ENCODE data around the gene ANKLE2.
"Not testable (repeated sequence)": the region's sequence is repeated elsewhere in the genome, so short reads cannot be mapped to it uniquely, and the experiment has no call there.

ANKLE2 gene

DNA sequence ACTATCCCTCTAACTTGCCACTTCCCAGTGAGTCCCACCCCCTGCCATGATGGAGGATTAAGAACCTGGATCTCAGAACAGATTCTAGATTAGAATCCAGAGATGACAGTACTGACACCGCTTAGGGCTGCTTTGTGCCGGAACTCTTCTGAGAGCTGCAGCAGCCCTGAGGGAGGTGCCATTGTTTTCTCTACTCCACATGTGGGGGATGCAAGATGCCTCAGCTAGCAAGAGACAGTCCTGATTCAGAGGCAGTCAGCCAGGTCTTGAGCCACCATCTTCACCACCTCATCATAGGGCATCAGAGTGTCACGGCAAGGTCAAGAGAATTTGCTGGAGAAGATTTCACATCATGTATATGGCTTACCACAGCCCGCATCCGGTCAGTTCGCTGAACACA is 54.4 kb downstream of the ANKLE2 start:
- no peak for TF ChIP-seq CTCF (IDR thresholded peaks at IDR 0.05; ENCODE audit: low read length, missing control alignments)
- no peak for DNase-seq (ENCODE audit: low read depth)

DNA sequence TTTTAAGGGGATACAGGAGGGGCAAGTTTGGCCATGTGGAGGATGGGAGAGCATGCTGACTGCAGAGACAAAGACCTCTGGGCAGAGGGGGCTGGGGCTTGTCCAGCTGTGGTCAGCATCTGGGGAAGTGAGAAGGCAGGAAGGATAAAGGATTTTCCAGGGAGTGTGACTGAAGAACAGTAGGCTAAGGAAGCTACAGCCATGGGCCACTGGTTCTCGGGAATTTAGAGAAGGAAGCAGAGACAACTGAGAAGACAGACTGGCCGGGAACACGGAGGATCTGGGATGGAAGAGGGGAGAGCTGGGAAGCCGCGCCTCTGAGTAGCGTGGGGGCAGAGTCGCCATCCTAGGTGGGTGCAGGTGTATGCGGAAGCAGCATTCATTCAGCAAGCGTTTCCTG is 58.0 kb downstream of the ANKLE2 start:
- DNase-seq (ENCODE audit: low read depth): no peak
- no peak overlapping the region for H3K4me3 ChIP-seq (replicated peaks; ENCODE audit: low read depth, low read length)
- no peak for TF ChIP-seq CTCF (IDR thresholded peaks at IDR 0.05; ENCODE audit: low read length, missing control alignments)

More for the DNA sequence above, 54.4 kb downstream of the ANKLE2 start:
- H3K4me3 ChIP-seq (replicated peaks; ENCODE audit: low read depth, low read length): no peak overlapping the region

DNA sequence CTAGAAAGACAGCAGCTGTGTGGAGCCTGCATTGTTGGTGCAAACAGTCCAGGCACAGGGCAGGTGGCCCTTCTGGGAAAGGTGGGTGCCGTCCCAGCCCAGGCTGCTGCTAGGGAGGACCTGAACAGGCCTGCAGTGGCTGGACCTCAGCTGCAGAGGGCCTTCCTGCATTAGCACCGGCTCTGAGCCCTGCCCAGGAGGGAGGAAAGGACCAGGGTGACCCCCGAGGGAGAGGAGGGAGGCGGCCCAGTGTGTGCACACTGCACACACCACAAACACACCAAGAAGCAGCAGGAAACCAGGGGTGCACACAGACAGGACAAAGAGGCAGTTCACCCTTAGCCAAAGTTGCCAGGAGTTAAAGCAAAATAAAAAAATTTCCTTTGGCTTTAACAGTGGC is 59.0 kb downstream of the ANKLE2 start:
- no peak for DNase-seq (ENCODE audit: low read depth)
- TF ChIP-seq CTCF (IDR thresholded peaks at IDR 0.05; ENCODE audit: low read length, missing control alignments): no peak
- no peak overlapping the region for H3K4me3 ChIP-seq (replicated peaks; ENCODE audit: low read depth, low read length)

- DNase-seq (ENCODE audit: low read depth): peak; percentile 36
- no peak overlapping the region for H3K4me3 ChIP-seq (replicated peaks; ENCODE audit: low read depth, low read length)
- no peak for TF ChIP-seq CTCF (IDR thresholded peaks at IDR 0.05; ENCODE audit: low read length, missing control alignments)
Observed at GRCh38 chr12:132700212-132700822, 61.3 kb downstream of the ANKLE2 start.

GRCh38 chr12:132698341-132698740 is 63.3 kb downstream of the ANKLE2 start:
- TF ChIP-seq CTCF (IDR thresholded peaks at IDR 0.05; ENCODE audit: low read length, missing control alignments): no peak
- no peak for DNase-seq (ENCODE audit: low read depth)
- H3K4me3 ChIP-seq (replicated peaks; ENCODE audit: low read depth, low read length): no peak overlapping the region

DNA sequence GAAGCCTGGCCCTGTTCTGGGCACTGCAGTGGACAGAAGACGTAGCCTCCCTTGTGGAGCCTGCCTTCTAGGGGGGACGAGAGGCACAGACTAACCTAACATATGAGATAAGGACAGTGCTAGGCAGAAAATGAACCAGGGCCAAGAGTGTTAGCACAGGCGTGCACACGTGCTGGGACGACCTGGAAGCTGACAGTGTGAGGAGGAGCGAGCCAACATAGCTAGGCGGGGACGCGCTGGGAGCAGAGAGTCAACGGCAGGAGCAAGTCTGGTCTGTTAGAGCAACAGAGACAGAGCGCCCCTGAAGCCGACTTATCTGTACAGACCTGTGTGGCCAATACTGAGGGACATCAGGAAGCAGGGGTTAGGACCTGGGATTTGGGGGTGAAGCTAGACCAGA is 66.2 kb downstream of the ANKLE2 start:
- no peak for DNase-seq (ENCODE audit: low read depth)
- TF ChIP-seq CTCF (IDR thresholded peaks at IDR 0.05; ENCODE audit: low read length, missing control alignments): no peak
- no peak overlapping the region for H3K4me3 ChIP-seq (replicated peaks; ENCODE audit: low read depth, low read length)

DNA sequence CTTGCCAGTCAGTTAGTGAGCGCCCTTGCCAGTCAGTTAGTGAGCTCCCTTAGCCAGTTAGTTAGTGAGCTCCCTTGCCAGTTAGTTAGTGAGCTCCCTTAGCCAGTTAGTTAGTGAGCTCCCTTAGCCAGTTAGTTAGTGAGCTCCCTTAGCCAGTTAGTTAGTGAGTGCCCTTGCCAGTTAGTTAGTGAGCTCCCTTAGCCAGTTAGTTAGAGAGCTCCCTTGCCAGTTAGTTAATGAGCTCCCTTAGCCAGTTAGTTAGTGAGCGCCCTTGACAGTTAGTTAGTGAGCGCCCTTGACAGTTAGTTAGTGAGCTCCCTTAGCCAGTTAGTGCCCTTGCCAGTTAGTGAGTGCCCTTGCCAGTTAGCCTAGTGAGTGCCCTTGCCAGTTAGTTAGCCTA is 66.7 kb downstream of the ANKLE2 start:
- H3K4me3 ChIP-seq (replicated peaks; ENCODE audit: low read depth, low read length); DNase-seq (ENCODE audit: low read depth): not testable (repeated sequence)

- H3K4me3 ChIP-seq (replicated peaks; ENCODE audit: low read depth, low read length); DNase-seq (ENCODE audit: low read depth): not testable (repeated sequence)
Observed at GRCh38 chr12:132692030-132692429, 69.6 kb downstream of the ANKLE2 start.
